CD4-positive, alpha-beta T cell treated with Interferon alpha-2 for 1 hour (primary cell): ENCODE results near the gene ACADSB.

Experiments
- DNase-seq, 2 donors: peaks; one replicate each; pipeline ENCODE4 v3.0.0-alpha.2; 2020 to 2022

Gene ACADSB

GRCh38 chr10:123007558-123008354 is 1.1 kb upstream of the ACADSB start:
- DNase-seq, result peak; percentile 55 to 66

GRCh38 chr10:123009105-123009820 is 457 bp downstream of the ACADSB start:
- DNase-seq, result peak in 1 of 2 donors; percentile 13

DNA sequence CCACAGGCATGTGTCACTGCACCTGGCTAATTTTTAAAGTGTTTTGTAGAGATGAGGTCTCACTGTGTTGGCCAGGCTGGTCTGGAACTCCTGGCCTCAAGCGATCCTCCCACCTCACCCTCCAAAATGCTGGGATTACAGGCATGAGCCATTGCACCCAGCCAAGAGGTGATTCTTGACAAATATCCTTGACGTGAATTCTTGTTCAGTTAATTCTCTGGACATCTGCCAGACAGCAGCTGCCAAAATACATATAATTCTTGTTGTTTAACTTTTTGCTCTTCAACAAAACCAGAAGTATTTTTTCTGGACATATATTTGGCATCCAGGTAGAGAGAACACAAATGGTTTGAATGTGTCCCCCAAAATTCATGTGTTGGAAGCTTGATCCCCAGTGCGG is 3.2 kb downstream of the ACADSB start:
- DNase-seq, result no peak

DNA sequence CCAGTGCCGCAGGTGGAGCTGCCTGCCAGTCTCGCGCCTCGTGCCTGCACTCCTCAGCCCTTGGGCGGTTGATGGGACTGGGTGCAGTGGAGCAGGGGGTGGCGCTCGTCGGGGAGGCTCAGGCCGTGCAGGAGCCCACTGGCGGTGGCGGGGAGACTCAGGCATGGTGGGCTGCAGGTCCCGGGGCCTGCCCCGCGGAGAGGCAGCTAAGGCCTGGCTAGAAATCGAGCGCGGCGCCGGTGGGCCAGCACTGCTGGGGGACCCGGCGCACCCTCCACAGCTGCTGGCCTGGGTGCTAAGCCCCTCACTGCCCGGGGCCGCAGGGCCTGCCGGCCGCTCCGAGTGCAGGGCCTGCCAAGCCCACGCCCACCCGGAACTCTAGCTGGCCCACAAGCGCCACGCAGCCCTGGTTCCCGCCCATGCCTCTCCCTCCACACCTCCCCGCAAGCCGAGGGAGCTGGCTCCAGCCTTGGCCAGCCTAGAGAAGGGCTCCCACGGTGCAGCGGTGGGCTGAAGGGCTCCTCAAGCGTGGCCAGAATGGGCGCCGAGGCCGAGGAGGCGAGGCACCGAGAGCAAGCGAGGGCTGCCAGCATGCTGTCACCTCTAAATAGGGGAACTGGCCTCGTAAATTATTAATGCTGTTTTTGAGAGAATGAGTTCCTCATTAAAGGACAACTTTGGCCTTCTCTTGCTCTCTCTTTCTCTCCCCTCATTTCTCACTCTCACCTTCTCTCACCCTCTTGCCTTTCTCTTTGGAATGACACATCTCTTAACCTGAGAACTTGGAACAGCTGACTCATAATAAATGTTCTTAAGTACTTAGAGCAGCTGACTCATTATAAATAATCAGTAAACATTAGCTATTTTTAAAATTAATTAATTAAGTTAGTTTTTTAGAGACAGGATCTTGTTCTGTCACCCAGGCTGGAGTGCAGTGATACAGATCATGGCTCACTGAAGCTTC is 4.9 kb downstream of the ACADSB start:
- no peak for DNase-seq

DNA sequence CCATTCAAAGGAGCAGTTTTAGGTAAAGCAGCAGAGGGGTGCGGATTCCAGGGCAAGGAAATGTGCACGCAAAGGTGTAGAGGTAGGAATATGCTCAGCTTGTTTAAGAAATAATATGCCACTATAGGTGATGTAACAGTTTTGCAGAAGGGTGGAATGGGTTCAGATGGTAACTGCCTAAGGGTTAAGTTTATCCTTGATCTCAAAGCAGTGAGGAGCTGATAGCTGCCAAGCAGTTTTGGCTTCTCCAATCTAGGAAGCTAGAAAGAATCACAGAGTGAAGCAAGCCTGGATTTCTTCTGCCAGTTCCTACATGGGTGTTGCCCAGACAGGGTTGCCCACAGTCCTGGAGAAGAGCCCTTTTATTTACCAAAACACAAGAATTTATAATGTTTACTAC is 6.0 kb downstream of the ACADSB start:
- DNase-seq, result no peak

DNA sequence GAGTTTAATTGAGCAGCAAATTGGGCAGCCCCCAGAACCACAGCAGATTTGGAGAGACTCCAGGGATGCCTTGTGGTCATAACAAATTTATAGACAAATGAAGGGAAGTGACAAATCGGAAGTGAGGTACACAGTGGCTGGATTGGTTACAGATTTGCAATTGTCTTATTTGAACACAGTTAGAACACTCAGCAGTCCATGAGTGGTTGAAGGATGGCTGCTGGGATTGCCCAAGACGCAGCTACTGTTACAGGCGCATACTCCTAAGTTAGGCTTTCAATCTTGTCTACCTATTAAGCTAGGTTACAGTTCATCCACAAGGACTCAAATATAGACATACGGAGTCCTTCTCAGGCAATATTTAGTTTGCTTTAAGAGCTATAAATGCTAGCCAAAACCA is 7.4 kb downstream of the ACADSB start:
- DNase-seq, result no peak

GRCh38 chr10:123017421-123018165 is 8.8 kb downstream of the ACADSB start:
- no peak for DNase-seq

- DNase-seq, result no peak
These were observed 9.7 kb downstream of the ACADSB start for GRCh38 chr10:123018531-123018930.

GRCh38 chr10:123019264-123019663 is 10.5 kb downstream of the ACADSB start:
- no peak for DNase-seq

- DNase-seq, result no peak
These were observed 11.3 kb downstream of the ACADSB start for GRCh38 chr10:123019941-123020703.

DNA sequence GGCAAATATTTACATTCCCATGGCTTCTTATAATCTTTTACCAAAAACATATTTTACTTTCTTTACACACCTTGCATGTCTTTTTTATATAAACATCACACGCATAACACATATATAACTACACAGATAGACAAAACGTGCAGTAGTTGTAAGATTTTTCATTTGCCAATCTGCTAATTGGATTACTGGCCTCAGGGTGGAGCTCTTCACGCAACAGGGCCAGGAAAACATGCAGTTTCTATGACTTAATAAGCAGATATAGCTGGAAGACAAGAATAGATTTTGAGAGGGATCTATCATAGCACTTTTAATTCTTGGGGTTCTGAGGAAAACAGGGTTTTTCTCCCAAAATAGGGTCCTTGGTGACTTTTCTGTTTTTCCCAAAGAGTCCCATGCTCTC is 12.7 kb downstream of the ACADSB start:
- peak in 1 of 2 donors; percentile 3 for DNase-seq

- DNase-seq, result no peak
These were observed 15.7 kb downstream of the ACADSB start for GRCh38 chr10:123024540-123024939.

- DNase-seq, result no peak
These were observed 17.5 kb downstream of the ACADSB start for GRCh38 chr10:123026302-123026701.

DNA sequence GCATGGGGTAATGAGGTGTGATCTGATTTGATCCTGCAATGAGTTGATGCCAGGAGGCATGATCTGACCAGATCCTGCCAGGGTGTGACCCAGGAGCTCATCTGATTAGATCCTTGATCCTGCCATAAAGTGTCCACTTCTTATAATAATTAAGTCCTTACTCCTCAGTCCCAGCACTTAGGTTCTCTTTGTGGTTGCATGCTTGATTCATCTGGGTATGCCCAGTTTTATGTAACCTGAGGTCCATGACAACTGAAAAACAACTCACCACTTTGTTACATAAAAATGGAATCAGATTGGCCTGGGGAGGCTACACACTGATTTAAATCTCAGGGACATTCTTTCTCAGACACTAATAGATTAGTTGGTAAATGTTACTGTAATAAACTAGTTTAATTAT is 19.1 kb downstream of the ACADSB start:
- no peak for DNase-seq

GRCh38 chr10:123031124-123031523 is 22.3 kb downstream of the ACADSB start:
- DNase-seq, result no peak

DNA sequence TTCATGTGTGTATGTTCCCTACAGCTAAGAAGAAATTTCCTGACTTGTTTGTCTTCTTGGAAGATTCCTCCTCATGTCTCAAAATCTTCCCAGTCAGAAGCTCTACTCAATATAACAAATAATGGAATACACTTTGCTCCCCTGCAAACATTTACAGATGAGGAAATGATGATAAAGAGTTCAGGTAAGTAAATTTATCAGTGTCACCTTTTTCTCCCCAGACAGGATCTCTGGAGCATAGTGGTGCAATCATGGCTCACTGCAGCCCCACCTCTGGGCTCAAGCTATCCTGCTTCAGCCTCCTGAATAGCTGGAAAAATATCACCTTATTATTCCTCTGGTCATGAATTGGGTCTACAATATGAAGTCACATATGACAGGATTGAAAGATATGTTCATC is 25.5 kb downstream of the ACADSB start:
- no peak for DNase-seq

- no peak for DNase-seq
These were observed 26.8 kb downstream of the ACADSB start for GRCh38 chr10:123035467-123036086.

DNA sequence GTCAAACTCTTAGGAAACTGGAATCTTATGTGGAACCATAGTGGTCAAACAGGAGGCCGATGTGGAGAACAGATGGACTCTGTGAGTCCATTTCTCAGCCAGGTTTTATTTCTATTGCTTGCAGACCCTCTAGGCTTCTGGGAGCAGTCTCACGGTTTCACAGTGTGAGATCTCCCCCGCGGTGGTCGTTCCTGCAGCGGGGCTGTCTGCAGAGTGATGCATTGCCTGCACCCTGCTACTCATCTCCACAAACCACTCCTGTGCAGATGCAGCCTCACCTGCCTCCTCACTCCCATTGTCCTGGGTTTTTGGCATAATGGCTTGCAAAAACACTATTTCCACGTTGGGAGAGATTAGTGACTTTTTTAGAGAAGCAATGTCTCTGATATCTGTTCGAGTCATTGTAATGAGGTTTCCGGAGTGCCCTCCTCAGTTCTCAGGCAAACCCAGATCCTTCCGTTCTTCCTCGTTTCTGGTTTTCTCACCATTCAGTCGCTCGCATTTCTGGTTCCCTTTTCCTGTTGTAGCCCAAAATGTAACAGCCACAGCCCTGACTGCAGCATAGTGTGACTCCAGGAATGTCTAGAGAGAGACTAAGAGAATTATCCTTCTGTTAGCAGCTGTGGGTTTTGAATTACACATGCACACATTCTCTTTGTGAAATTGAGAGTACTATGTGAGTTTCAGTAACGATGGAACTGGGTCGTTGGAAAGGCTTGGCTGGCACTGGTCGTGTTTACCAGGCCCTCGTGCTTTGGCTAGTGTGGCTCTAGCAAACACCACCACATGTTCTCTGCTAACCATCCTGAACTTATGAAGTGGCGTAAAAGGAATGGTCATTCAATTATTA is 30.2 kb downstream of the ACADSB start:
- no peak for DNase-seq

- no peak for DNase-seq
These were observed 30.8 kb downstream of the ACADSB start for GRCh38 chr10:123039632-123039930.

DNA sequence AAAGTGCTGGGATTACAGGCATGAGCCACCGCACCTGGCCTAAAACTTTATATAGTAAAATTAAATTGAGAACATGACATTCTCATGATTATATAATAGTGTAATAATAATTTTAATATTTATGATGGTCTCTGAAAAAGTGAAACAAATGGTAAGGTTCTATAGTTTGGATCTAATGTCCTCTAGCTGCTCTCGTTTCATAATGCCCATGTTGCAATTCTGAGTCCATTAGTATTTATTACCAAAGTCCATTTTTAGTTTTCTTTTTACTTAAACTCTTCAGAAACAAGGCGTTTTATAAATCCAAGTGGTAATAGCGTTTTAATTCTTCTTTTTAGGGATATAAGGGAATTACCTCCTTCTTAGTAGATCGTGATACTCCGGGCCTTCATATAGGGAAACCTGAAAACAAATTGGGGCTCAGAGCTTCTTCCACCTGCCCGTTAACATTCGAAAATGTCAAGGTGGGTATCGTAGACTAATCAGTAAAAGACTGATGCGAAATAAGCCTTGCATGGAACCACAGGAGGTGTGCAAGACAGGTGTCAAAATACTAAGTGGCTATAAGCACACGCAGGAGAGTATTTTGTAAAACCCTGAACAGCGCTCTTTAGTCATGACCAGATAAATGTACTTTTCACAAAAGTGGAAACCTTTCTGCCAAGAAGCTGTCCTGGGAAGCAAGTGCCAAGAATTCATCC is 34.1 kb downstream of the ACADSB start:
- DNase-seq, result no peak
